Activated CD4-positive, alpha-beta T cell treated with anti-CD3 and anti-CD28 coated beads, Interleukin-2, amount 10 ng/mL, durations not matched to agents 24 days and 14 days (primary cell): Measurements from ENCODE around the gene NTN3. TPM values are rescaled to one million over a fixed set of nuclear protein-coding genes. Genes with fewer than 3 reads are reported as not detected.
A peak's percentile ranks its signal among the peaks of the same experiment; 100 is the strongest.

ENCODE experiments used
- DNase-seq: peaks from one replicate; pipeline ENCODE4 v3.0.0; 2022
- H3K27ac Mint-ChIP-seq: one replicate; pipeline ENCODE4 v1.8.0; 2022; ENCODE audit warnings: mild to moderate bottlenecking, mixed read lengths
- H3K27me3 Mint-ChIP-seq: one replicate; pipeline ENCODE4 v1.8.0; 2022; ENCODE audit warnings: mixed read lengths
- H3K36me3 Mint-ChIP-seq: one replicate; pipeline ENCODE4 v1.8.0; 2022; ENCODE audit warnings: low read depth, mild to moderate bottlenecking, mixed read lengths
- H3K4me1 Mint-ChIP-seq: one replicate; pipeline ENCODE4 v1.8.0; 2021; ENCODE audit warnings: mixed read lengths
- H3K4me3 Mint-ChIP-seq: one replicate; pipeline ENCODE4 v1.8.0; 2022; ENCODE audit warnings: mild to moderate bottlenecking, moderate library complexity, mixed read lengths
- H3K9me3 Mint-ChIP-seq: one replicate; pipeline ENCODE4 v1.8.0; 2021; ENCODE audit warnings: mixed read lengths
- intact Hi-C: fragments of 100-400 bp; cut with micrococcal nuclease; formaldehyde crosslinking; loops from one replicate; pipeline ENCODE4 v1.15.1; 2023
- total RNA-seq: library from RNA; stranded (reverse); gene quantifications from 2 replicates; pipeline ENCODE4 v1.2.3, GENCODE V29; 2022

NTN3 gene
- total RNA-seq, 1 donor from 2014 or later, result not detected

- intact Hi-C loops, result no loop called here
- DNase-seq, result no peak
- peaks cover 49% of the 10 kb centered on the region for H3K36me3 Mint-ChIP-seq
- H3K27ac Mint-ChIP-seq, result no peak overlapping the region
- no peak overlapping the region for H3K4me3 Mint-ChIP-seq
- H3K4me1 Mint-ChIP-seq, result no peaks in the 10 kb centered on the region
- no peaks in the 10 kb centered on the region for H3K9me3 Mint-ChIP-seq
- H3K27me3 Mint-ChIP-seq, result no peaks in the 10 kb centered on the region
Measured at GRCh38 chr16:2452650-2453049, 18.4 kb upstream of the NTN3 start.

GRCh38 chr16:2455081-2455845, 15.8 kb upstream of the NTN3 start:
- no peaks in the 10 kb centered on the region for H3K27me3 Mint-ChIP-seq
- H3K4me1 Mint-ChIP-seq, result peaks cover 4% of the 10 kb centered on the region
- H3K27ac Mint-ChIP-seq, result no peak overlapping the region
- H3K4me3 Mint-ChIP-seq, result no peak overlapping the region
- no peak for DNase-seq
- H3K9me3 Mint-ChIP-seq, result no peaks in the 10 kb centered on the region
- intact Hi-C loops, result no loop called here
- peaks cover 40% of the 10 kb centered on the region for H3K36me3 Mint-ChIP-seq

- peaks cover 33% of the 10 kb centered on the region for H3K36me3 Mint-ChIP-seq
- no peak overlapping the region for H3K27ac Mint-ChIP-seq
- no peaks in the 10 kb centered on the region for H3K27me3 Mint-ChIP-seq
Measured at GRCh38 chr16:2456551-2457153, 14.4 kb upstream of the NTN3 start.

GRCh38 chr16:2457267-2457666, 13.8 kb upstream of the NTN3 start:
- H3K27ac Mint-ChIP-seq, result no peak overlapping the region
- H3K9me3 Mint-ChIP-seq, result no peaks in the 10 kb centered on the region
- no peaks in the 10 kb centered on the region for H3K27me3 Mint-ChIP-seq
- peaks cover 4% of the 10 kb centered on the region for H3K4me1 Mint-ChIP-seq
- DNase-seq, result no peak
- intact Hi-C loops, result no loop called here
- peaks cover 32% of the 10 kb centered on the region for H3K36me3 Mint-ChIP-seq
- H3K4me3 Mint-ChIP-seq, result no peak overlapping the region

More at GRCh38 chr16:2456551-2457153, 14.4 kb upstream of the NTN3 start:
- no peak for DNase-seq
- Mint-ChIP-seq H3K4me3 (no peak overlapping the region), H3K4me1 (peaks cover 4% of the 10 kb centered on the region), H3K9me3 (no peaks in the 10 kb centered on the region)
- intact Hi-C loops, result no loop called here

GRCh38 chr16:2457946-2458345, 13.2 kb upstream of the NTN3 start:
- intact Hi-C loops, result no loop called here
- Mint-ChIP-seq H3K4me1 (peaks cover 4% of the 10 kb centered on the region), H3K27me3 (no peaks in the 10 kb centered on the region), H3K9me3 (no peaks in the 10 kb centered on the region), H3K4me3 (no peak overlapping the region), H3K36me3 (peaks cover 27% of the 10 kb centered on the region), H3K27ac (no peak overlapping the region)
- DNase-seq, result no peak

GRCh38 chr16:2458887-2459646, 12.0 kb upstream of the NTN3 start:
- intact Hi-C loops, result no loop called here
- no peak for DNase-seq
- H3K27ac Mint-ChIP-seq, result peak overlapping the region; percentile 91
- H3K27me3 Mint-ChIP-seq, result no peaks in the 10 kb centered on the region
- H3K36me3 Mint-ChIP-seq, result peaks cover 22% of the 10 kb centered on the region
- H3K9me3 Mint-ChIP-seq, result no peaks in the 10 kb centered on the region
- peaks cover 4% of the 10 kb centered on the region for H3K4me1 Mint-ChIP-seq
- H3K4me3 Mint-ChIP-seq, result peak overlapping the region; percentile 89

GRCh38 chr16:2459647-2460390, 11.3 kb upstream of the NTN3 start, which contains the start of gene TEDC2:
TSS of gene TEDC2 (plus strand) at chr16:2460109. CDS start at chr16:2460145, 36 bp downstream.
- intact Hi-C loops, result loop anchor here (1.0 kb wide), 1 partner anchor 15 kb away; the partner anchor contains the start of gene TBC1D24
- peak within 1 kb of the TSS; percentile 89 for H3K4me3 Mint-ChIP-seq

GRCh38 chr16:2460391-2460713, 10.7 kb upstream of the NTN3 start:
- no peaks in the 10 kb centered on the region for H3K27me3 Mint-ChIP-seq
- H3K4me3 Mint-ChIP-seq, result peak overlapping the region; percentile 89
- intact Hi-C loops, result loop anchor here (1.0 kb wide), 1 partner anchor 15 kb away; the partner anchor contains the start of gene TBC1D24
- no peaks in the 10 kb centered on the region for H3K9me3 Mint-ChIP-seq
- no peak for DNase-seq
- no peak overlapping the region for H3K27ac Mint-ChIP-seq
- peaks cover 20% of the 10 kb centered on the region for H3K36me3 Mint-ChIP-seq
- H3K4me1 Mint-ChIP-seq, result peaks cover 4% of the 10 kb centered on the region

More at GRCh38 chr16:2459647-2460390, 11.3 kb upstream of the NTN3 start, which contains the start of gene TEDC2:
- Mint-ChIP-seq H3K27me3 (no peaks in the 10 kb centered on the region), H3K27ac (peak within 1 kb of the TSS; percentile 91), H3K9me3 (no peaks in the 10 kb centered on the region), H3K36me3 (peaks cover 22% of the 10 kb centered on the region), H3K4me1 (peaks cover 4% of the 10 kb centered on the region)
- DNase-seq, result peak; percentile 99

- H3K36me3 Mint-ChIP-seq, result peaks cover 15% of the 10 kb centered on the region
- peak overlapping the region; percentile 89 for H3K4me3 Mint-ChIP-seq
- H3K4me1 Mint-ChIP-seq, result peaks cover 4% of the 10 kb centered on the region
- intact Hi-C loops, result loop anchor here (1.0 kb wide), 1 partner anchor 14 kb away; the partner anchor contains the start of gene TBC1D24
- no peak for DNase-seq
- no peaks in the 10 kb centered on the region for H3K27me3 Mint-ChIP-seq
- H3K27ac Mint-ChIP-seq, result no peak overlapping the region
- H3K9me3 Mint-ChIP-seq, result no peaks in the 10 kb centered on the region
Measured at GRCh38 chr16:2460916-2461315, 10.2 kb upstream of the NTN3 start.

- no peak for DNase-seq
- Mint-ChIP-seq H3K4me3 (no peak overlapping the region), H3K9me3 (no peaks in the 10 kb centered on the region), H3K36me3 (peaks cover 8% of the 10 kb centered on the region), H3K27ac (no peak overlapping the region), H3K4me1 (peaks cover 6% of the 10 kb centered on the region), H3K27me3 (peaks cover 2% of the 10 kb centered on the region)
- intact Hi-C loops, result no loop called here
Measured at GRCh38 chr16:2462031-2462866, 8.8 kb upstream of the NTN3 start.

- H3K27ac Mint-ChIP-seq, result no peak overlapping the region
- peaks cover 9% of the 10 kb centered on the region for H3K27me3 Mint-ChIP-seq
- H3K9me3 Mint-ChIP-seq, result no peaks in the 10 kb centered on the region
- H3K4me1 Mint-ChIP-seq, result peaks cover 6% of the 10 kb centered on the region
- H3K36me3 Mint-ChIP-seq, result peaks cover 4% of the 10 kb centered on the region
- H3K4me3 Mint-ChIP-seq, result no peak overlapping the region
- intact Hi-C loops, result no loop called here
- DNase-seq, result no peak
Measured at GRCh38 chr16:2464333-2464732, 6.8 kb upstream of the NTN3 start.

GRCh38 chr16:2465653-2466415, 5.3 kb upstream of the NTN3 start:
- intact Hi-C loops, result no loop called here
- Mint-ChIP-seq H3K4me1 (peaks cover 2% of the 10 kb centered on the region), H3K36me3 (no peaks in the 10 kb centered on the region), H3K27ac (no peak overlapping the region), H3K4me3 (no peak overlapping the region), H3K27me3 (peaks cover 21% of the 10 kb centered on the region), H3K9me3 (no peaks in the 10 kb centered on the region)
- no peak for DNase-seq
